Measurements from ENCODE around the gene RXFP1. TPM values are rescaled to one million over a fixed set of nuclear protein-coding genes. Genes with fewer than 3 reads are reported as not detected.

Gene RXFP1
- total and polyA plus RNA-seq, 12 donors: 0.78 to 15.3 (median 6.7) TPM

DNA sequence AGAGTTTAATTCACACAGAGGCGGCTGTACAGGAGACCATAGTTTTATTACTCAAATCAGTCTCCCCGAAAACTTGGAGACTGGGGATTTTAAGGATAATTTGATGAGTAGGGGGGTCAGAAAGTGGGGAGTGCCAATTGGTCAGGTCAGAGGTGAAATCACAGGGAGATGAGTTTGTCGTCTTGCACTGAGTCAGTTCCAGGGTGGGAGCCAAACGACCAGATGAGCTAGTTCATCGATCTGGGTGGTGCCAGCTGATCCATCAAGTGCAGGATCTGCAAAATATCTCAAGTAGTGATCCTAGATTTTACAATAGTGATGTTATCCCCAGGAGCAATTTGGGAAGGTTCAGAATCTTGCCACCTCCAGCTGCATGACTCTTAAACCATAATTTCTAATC is 154.4 kb downstream of the RXFP1 start:
- no peak for DNase-seq
- peaks cover 8 to 16% of the 10 kb centered on the region in 2 donors for H3K4me1 ChIP-seq (replicated peaks in 1 of 2)
- no peak for TF ChIP-seq POLR2A (IDR thresholded peaks at IDR 0.05)
- TF ChIP-seq, protein P1, sequence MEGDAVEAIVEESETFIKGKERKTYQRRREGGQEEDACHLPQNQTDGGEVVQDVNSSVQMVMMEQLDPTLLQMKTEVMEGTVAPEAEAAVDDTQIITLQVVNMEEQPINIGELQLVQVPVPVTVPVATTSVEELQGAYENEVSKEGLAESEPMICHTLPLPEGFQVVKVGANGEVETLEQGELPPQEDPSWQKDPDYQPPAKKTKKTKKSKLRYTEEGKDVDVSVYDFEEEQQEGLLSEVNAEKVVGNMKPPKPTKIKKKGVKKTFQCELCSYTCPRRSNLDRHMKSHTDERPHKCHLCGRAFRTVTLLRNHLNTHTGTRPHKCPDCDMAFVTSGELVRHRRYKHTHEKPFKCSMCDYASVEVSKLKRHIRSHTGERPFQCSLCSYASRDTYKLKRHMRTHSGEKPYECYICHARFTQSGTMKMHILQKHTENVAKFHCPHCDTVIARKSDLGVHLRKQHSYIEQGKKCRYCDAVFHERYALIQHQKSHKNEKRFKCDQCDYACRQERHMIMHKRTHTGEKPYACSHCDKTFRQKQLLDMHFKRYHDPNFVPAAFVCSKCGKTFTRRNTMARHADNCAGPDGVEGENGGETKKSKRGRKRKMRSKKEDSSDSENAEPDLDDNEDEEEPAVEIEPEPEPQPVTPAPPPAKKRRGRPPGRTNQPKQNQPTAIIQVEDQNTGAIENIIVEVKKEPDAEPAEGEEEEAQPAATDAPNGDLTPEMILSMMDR (IDR thresholded peaks at IDR 0.05): no peak

DNA sequence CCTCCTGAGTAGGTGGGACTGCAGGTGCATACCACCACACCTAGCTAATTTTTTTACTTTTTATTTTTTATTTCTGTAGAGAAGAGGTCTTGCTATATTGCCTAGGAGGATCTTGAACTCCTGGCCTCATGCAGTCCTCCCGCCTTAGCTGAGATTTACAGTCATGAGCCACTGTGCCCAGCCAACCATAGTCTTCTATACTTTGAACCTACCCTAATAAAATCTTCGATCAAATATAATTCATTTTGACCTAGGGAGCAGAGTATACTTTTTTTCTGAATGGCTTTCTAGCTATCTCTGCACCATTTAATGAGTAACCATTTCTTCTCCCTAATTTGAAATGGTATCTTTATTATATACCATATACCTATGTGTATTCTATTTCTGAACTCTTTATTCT is 157.1 kb downstream of the RXFP1 start:
- TF ChIP-seq POLR2A (IDR thresholded peaks at IDR 0.05): no peak
- TF ChIP-seq, protein P1 (IDR thresholded peaks at IDR 0.05): no peak
- intact Hi-C loops (cut with DNase I): no loop called here
- Histone ChIP-seq H3K4me1 (replicated peaks in 1 of 2) (peaks cover 0 to 8% of the 10 kb centered on the region in 2 donors), H3K9me3 (replicated peaks in 1 of 3) (no peaks in the 10 kb centered on the region), H3K36me3 (replicated peaks in 1 of 2) (peaks cover 0 to 3% of the 10 kb centered on the region in 2 donors), H3K27me3 (no peaks in the 10 kb centered on the region), H3K4me3 (no peak overlapping the region), H3K27ac (no peak overlapping the region)
- DNase-seq: no peak
- WGBS, 4 donors: 97 to 98% (median 97%) methylated on average over 2 of the region's 2 CpGs

More for the DNA sequence above, 154.4 kb downstream of the RXFP1 start:
- H3K27me3 ChIP-seq: no peaks in the 10 kb centered on the region
- H3K9me3 ChIP-seq (replicated peaks in 1 of 3): no peaks in the 10 kb centered on the region
- H3K4me3 ChIP-seq: no peak overlapping the region
- intact Hi-C loops (cut with DNase I): no loop called here
- H3K36me3 ChIP-seq (replicated peaks in 1 of 2): no peaks in the 10 kb centered on the region
- no peak overlapping the region for H3K27ac ChIP-seq
- WGBS, 4 donors: 66 to 82% (median 76%) methylated on average over 5 of the region's 5 CpGs

DNA sequence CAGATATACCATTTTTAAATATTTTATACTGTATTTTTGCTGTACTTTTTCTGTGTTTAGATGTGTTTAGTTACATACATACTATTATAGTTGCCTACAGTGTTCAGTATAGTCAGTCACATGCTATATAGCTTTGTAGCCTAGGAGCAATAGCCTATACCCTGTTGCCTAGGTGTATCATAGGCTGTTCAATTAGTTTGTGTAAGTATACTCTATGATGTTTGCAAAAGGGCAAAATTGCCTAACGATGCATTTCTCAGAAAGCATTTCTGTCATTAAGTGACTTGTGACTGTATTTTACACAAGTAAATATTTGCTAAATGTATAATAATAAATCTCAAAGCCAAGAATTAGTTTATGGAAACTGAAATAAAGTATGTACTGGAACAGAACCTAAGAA is 159.9 kb downstream of the RXFP1 start:
- intact Hi-C loops (cut with DNase I): no loop called here

DNA sequence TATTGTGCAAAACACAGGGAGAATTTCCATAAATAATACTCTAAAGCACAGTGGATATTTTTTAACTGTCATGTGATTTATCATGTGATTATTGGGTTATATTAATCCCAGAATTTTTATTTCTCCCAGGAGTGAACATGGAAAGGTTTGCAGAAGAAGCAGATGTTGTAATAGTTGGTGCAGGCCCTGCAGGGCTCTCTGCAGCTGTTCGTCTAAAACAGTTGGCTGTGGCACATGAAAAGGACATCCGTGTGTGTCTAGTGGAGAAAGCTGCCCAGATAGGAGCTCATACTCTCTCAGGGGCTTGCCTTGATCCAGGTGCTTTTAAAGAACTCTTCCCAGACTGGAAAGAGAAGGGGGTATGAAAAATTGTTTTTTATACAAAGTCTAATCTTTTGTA is 160.4 kb downstream of the RXFP1 start:
- DNase-seq: no peak
- Histone ChIP-seq H3K9me3 (replicated peaks in 1 of 3) (no peaks in the 10 kb centered on the region), H3K36me3 (replicated peaks in 1 of 2) (peaks cover 0 to 6% of the 10 kb centered on the region in 2 donors), H3K27ac (no peak overlapping the region), H3K4me3 (no peak overlapping the region), H3K4me1 (replicated peaks in 1 of 2) (peaks cover 0 to 8% of the 10 kb centered on the region in 2 donors), H3K27me3 (no peaks in the 10 kb centered on the region)
- intact Hi-C loops (cut with DNase I): no loop called here
- TF ChIP-seq POLR2A (IDR thresholded peaks at IDR 0.05): no peak
- TF ChIP-seq, protein P1 (IDR thresholded peaks at IDR 0.05): no peak
- WGBS, 4 donors: 70 to 85% (median 73%) methylated on average over 2 of the region's 2 CpGs

More for the DNA sequence above, 159.9 kb downstream of the RXFP1 start:
- DNase-seq: no peak
- H3K27me3 ChIP-seq: no peaks in the 10 kb centered on the region
- TF ChIP-seq POLR2A (IDR thresholded peaks at IDR 0.05): no peak
- TF ChIP-seq, protein P1 (IDR thresholded peaks at IDR 0.05): no peak
- H3K36me3 ChIP-seq (replicated peaks in 1 of 2): peaks cover 0 to 6% of the 10 kb centered on the region in 2 donors
- no peak overlapping the region for H3K27ac ChIP-seq
- no peaks in the 10 kb centered on the region for H3K9me3 ChIP-seq (replicated peaks in 1 of 3)
- H3K4me1 ChIP-seq (replicated peaks in 1 of 2): peaks cover 0 to 8% of the 10 kb centered on the region in 2 donors
- 86 to 96% (median 91%) methylated on average over 1 of the region's 1 CpG for whole genome bisulfite sequencing, 4 donors
- no peak overlapping the region for H3K4me3 ChIP-seq

Data from adrenal gland (tissue), 12 donors.